GM23248 (cell line): ENCODE measurements around the gene DICER1.

Source experiments
- EZH2 ChIP-seq: fragments of 200-600 bp; sonication (generic); IDR thresholded peaks from 2 replicates; pipeline ENCODE4 v1.6.1; 2018; ENCODE audit warnings: antibody characterized with exemption, mild to moderate bottlenecking; ENCODE audit not compliant: insufficient read depth, poor library complexity, severe bottlenecking
- EZH2phosphoT487 ChIP-seq: fragments of 200-600 bp; sonication (generic); IDR thresholded peaks from 2 replicates; pipeline ENCODE4 v1.6.1; 2018; ENCODE audit warnings: antibody characterized with exemption, moderate library complexity, mild to moderate bottlenecking, low read depth; ENCODE audit not compliant: insufficient read depth

GRCh38 chr14:95196826-95197545 is 39.7 kb upstream of the DICER1 start:
- TF ChIP-seq EZH2 (no peak), EZH2phosphoT487 (no peak)
